WTC11 (cell line): ENCODE measurements around the gene ZFX.
"Not testable (repeated sequence)": the region's sequence is repeated elsewhere in the genome, so short reads cannot be mapped to it uniquely, and the experiment has no call there.

Experiments
- CREM ChIP-seq: sonication (generic); formaldehyde crosslinking; IDR thresholded peaks from 2 replicates; pipeline ENCODE4 v1.8.1; 2022; ENCODE audit warnings: mild to moderate bottlenecking, missing genetic modification reagents, moderate library complexity
- FOXJ3 ChIP-seq: sonication (generic); formaldehyde crosslinking; IDR thresholded peaks from 2 replicates; pipeline ENCODE4 v1.9.0; 2021; ENCODE audit warnings: missing genetic modification reagents, mild to moderate bottlenecking, borderline replicate concordance
- NR1H2 ChIP-seq: sonication (generic); formaldehyde crosslinking; IDR thresholded peaks from 2 replicates; pipeline ENCODE4 v1.9.0; 2021; ENCODE audit warnings: mild to moderate bottlenecking, moderate library complexity, missing genetic modification reagents
- ZNF121 ChIP-seq: sonication (generic); formaldehyde crosslinking; IDR thresholded peaks from 2 replicates; pipeline ENCODE4 v1.8.0; 2023; ENCODE audit warnings: missing genetic modification reagents
- TF ChIP-seq, protein P1 (sequence below): fragments of 200-600 bp; IDR thresholded peaks from 2 replicates; pipeline ENCODE4 v1.8.0; 2022; ENCODE audit warnings: antibody characterized with exemption
- TF ChIP-seq, protein P2 (sequence below): sonication (generic); formaldehyde crosslinking; IDR thresholded peaks from 2 replicates; pipeline ENCODE4 v1.8.1; 2023; ENCODE audit warnings: mild to moderate bottlenecking, missing genetic modification reagents, borderline replicate concordance
- TF ChIP-seq, protein P3 (sequence below): sonication (generic); formaldehyde crosslinking; conservative IDR thresholded peaks from 2 replicates; pipeline ENCODE4 v1.8.1; 2023; ENCODE audit warnings: mild to moderate bottlenecking, low read depth, missing genetic modification reagents, moderate library complexity

DNA sequence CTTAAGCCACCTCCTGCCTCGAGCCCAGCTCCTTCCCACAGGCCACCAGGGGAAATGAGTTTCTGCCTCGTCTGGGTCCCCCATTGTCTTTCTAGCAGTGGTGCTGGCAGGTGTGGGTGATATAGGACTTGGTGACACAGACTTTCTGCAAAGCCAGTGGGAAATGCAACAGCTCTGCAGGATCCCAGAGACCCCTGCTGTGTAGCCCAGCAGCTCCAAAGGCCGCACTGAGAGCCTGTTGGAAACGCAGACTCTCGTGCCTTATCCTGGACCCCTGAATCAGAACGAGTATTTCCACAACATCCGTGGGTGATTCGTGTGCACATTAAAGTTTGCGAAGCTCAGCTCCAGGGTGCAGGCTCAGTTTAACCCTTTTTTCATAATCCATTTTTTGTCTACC is 13.8 kb upstream of the ZFX start:
- not testable (repeated sequence) for TF ChIP-seq ZNF121; FOXJ3 (CRISPR knock-in tag); NR1H2 (CRISPR knock-in tag); CREM (CRISPR knock-in tag)
- TF ChIP-seq, protein P1, sequence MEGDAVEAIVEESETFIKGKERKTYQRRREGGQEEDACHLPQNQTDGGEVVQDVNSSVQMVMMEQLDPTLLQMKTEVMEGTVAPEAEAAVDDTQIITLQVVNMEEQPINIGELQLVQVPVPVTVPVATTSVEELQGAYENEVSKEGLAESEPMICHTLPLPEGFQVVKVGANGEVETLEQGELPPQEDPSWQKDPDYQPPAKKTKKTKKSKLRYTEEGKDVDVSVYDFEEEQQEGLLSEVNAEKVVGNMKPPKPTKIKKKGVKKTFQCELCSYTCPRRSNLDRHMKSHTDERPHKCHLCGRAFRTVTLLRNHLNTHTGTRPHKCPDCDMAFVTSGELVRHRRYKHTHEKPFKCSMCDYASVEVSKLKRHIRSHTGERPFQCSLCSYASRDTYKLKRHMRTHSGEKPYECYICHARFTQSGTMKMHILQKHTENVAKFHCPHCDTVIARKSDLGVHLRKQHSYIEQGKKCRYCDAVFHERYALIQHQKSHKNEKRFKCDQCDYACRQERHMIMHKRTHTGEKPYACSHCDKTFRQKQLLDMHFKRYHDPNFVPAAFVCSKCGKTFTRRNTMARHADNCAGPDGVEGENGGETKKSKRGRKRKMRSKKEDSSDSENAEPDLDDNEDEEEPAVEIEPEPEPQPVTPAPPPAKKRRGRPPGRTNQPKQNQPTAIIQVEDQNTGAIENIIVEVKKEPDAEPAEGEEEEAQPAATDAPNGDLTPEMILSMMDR = not testable (repeated sequence)
- TF ChIP-seq, protein P2, sequence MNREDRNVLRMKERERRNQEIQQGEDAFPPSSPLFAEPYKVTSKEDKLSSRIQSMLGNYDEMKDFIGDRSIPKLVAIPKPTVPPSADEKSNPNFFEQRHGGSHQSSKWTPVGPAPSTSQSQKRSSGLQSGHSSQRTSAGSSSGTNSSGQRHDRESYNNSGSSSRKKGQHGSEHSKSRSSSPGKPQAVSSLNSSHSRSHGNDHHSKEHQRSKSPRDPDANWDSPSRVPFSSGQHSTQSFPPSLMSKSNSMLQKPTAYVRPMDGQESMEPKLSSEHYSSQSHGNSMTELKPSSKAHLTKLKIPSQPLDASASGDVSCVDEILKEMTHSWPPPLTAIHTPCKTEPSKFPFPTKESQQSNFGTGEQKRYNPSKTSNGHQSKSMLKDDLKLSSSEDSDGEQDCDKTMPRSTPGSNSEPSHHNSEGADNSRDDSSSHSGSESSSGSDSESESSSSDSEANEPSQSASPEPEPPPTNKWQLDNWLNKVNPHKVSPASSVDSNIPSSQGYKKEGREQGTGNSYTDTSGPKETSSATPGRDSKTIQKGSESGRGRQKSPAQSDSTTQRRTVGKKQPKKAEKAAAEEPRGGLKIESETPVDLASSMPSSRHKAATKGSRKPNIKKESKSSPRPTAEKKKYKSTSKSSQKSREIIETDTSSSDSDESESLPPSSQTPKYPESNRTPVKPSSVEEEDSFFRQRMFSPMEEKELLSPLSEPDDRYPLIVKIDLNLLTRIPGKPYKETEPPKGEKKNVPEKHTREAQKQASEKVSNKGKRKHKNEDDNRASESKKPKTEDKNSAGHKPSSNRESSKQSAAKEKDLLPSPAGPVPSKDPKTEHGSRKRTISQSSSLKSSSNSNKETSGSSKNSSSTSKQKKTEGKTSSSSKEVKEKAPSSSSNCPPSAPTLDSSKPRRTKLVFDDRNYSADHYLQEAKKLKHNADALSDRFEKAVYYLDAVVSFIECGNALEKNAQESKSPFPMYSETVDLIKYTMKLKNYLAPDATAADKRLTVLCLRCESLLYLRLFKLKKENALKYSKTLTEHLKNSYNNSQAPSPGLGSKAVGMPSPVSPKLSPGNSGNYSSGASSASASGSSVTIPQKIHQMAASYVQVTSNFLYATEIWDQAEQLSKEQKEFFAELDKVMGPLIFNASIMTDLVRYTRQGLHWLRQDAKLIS (CRISPR knock-in tag) = not testable (repeated sequence)
- TF ChIP-seq, protein P3, sequence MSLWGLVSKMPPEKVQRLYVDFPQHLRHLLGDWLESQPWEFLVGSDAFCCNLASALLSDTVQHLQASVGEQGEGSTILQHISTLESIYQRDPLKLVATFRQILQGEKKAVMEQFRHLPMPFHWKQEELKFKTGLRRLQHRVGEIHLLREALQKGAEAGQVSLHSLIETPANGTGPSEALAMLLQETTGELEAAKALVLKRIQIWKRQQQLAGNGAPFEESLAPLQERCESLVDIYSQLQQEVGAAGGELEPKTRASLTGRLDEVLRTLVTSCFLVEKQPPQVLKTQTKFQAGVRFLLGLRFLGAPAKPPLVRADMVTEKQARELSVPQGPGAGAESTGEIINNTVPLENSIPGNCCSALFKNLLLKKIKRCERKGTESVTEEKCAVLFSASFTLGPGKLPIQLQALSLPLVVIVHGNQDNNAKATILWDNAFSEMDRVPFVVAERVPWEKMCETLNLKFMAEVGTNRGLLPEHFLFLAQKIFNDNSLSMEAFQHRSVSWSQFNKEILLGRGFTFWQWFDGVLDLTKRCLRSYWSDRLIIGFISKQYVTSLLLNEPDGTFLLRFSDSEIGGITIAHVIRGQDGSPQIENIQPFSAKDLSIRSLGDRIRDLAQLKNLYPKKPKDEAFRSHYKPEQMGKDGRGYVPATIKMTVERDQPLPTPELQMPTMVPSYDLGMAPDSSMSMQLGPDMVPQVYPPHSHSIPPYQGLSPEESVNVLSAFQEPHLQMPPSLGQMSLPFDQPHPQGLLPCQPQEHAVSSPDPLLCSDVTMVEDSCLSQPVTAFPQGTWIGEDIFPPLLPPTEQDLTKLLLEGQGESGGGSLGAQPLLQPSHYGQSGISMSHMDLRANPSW (CRISPR knock-in tag) = not testable (repeated sequence)
